Measurements from ENCODE around the gene ANO2.

DNA sequence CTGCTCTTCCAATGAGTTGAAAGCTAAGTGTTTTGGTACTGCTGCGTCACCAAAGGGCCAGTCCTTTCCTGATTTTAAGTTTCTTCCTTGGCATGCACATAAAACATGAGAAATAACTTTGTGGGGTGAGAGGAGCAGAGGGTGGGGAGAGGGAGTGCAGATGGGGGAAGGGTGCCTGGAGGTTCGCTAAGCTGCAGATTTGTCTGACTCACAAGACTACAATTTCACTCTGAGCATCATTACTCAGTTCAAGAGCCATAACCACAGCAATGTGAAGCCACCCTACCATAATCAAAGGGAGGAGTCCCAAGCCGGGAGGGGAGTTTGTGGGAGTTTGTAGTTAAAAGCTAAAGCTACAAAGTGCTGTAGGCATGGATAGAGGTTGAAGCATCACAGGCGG, 136.1 kb downstream of the ANO2 start:
- no peak for TF ChIP-seq POLR2AphosphoS5 (IDR thresholded peaks at IDR 0.05; ENCODE audit: low read depth, low read length)
- no peak for TF ChIP-seq TAF1 (IDR thresholded peaks at IDR 0.05; ENCODE audit: borderline replicate concordance, insufficient read depth, low read length)
- TF ChIP-seq SIN3A (IDR thresholded peaks at IDR 0.05; ENCODE audit: borderline replicate concordance, insufficient read depth, low read length) = no peak
